ENCODE data around the gene C6orf47. TPM values are rescaled to one million over a fixed set of nuclear protein-coding genes. Genes with fewer than 3 reads are reported as not detected.

Gene C6orf47
- total and polyA plus RNA-seq, 2 donors (not counting 3 experiments of a cell fraction or from before 2014, with no cell fraction given): 5.8 to 12.8 TPM

DNA sequence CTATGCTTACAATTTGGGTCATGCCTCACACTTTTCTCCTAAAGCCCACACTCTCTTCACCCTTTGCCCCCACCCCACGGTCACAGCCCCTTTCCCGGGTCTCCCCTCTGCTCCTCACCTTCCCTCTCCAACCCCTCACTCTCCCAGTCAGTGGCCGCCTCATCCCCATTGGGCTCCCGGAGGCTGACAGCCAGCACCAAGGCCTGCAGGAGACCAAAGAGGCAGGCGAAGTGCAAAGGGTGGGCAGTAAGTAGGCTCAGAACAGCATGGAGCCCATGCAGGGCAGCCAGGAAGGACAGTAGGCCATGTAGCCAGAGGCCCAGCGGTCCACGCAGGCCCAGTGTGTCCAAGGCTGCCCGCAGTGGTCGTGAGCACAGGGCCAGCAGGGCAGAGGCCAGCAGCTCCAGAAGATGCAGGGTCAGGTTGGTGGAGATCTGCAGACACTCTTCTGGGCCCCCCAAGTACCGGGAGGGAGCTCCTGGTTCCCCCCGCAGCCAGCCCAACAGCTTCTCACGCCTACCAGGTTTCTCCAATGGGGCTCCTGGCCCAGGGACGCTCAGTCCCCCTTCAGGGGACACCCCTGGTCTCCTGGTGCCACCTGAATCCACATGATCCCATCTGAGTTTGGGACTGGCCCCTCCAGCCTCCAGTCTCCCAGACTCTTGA lies 1.5 kb downstream of the C6orf47 start:
- Histone ChIP-seq H3K4me1 (ENCODE audit: control insufficient read depth, extremely low read depth, insufficient read depth, low read length) (peaks cover 36% of the 10 kb centered on the region), H3K27ac (ENCODE audit: insufficient read depth, low read depth, low read length) (no peak overlapping the region), H2AFZ (ENCODE audit: low read depth, low read length) (no peak overlapping the region), H4K20me1 (replicated peaks; ENCODE audit: control insufficient read depth, extremely low read depth, insufficient read depth, low read length) (no peaks in the 10 kb centered on the region), H3K36me3 (ENCODE audit: control insufficient read depth in 2 of 2, extremely low read depth in 1 of 2, insufficient read depth in 2 of 2, low read length in 2 of 2) (peaks cover 3 to 4% of the 10 kb centered on the region in 2 experiments), H3K79me2 (ENCODE audit: control insufficient read depth, insufficient read depth, low read length) (peaks cover 25% of the 10 kb centered on the region), H3K27me3 (ENCODE audit: control insufficient read depth in 2 of 2, insufficient read depth in 2 of 2, low read length in 2 of 2) (no peaks in the 10 kb centered on the region), H3K9ac (replicated peaks; ENCODE audit: extremely low read depth, insufficient read depth, low read length) (no peak overlapping the region), H3K4me2 (ENCODE audit: insufficient read depth, low read length) (peak overlapping the region; percentile 67), H3K4me3 (replicated peaks in 1 of 3; ENCODE audit: insufficient read depth in 1 of 3, low read depth in 1 of 3, low read length in 3 of 3) (peak overlapping the region in 2 of 3 experiments; percentile 70 to 76), H3K9me1 (replicated peaks; ENCODE audit: control insufficient read depth, extremely low read depth, insufficient read depth, low read length) (no peaks in the 10 kb centered on the region), H3K9me3 (replicated peaks; ENCODE audit: control insufficient read depth, insufficient read depth, low read length) (no peaks in the 10 kb centered on the region)
- dilution Hi-C loops (cut with MboI; ENCODE audit: extremely low pct_ligation_motif_present, low sequenced_read_pairs): no loop called here
- ChIA-PET CTCF (no interaction called here), POLR2A (interaction anchor here (0.9 kb wide), 1 partner anchor 156 kb away, joined by 4 read pairs; the partner anchor contains the start of genes HSPA1A and HSPA1L)
- TF ChIP-seq, protein P1, sequence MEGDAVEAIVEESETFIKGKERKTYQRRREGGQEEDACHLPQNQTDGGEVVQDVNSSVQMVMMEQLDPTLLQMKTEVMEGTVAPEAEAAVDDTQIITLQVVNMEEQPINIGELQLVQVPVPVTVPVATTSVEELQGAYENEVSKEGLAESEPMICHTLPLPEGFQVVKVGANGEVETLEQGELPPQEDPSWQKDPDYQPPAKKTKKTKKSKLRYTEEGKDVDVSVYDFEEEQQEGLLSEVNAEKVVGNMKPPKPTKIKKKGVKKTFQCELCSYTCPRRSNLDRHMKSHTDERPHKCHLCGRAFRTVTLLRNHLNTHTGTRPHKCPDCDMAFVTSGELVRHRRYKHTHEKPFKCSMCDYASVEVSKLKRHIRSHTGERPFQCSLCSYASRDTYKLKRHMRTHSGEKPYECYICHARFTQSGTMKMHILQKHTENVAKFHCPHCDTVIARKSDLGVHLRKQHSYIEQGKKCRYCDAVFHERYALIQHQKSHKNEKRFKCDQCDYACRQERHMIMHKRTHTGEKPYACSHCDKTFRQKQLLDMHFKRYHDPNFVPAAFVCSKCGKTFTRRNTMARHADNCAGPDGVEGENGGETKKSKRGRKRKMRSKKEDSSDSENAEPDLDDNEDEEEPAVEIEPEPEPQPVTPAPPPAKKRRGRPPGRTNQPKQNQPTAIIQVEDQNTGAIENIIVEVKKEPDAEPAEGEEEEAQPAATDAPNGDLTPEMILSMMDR (IDR thresholded peaks at IDR 0.05; ENCODE audit: extremely low read depth in 1 of 2, insufficient read depth in 1 of 2, low read depth in 1 of 2, low read length in 2 of 2): no peak
- TF ChIP-seq FOS (IDR thresholded peaks at IDR 0.05; ENCODE audit: borderline replicate concordance, insufficient read depth, low read length) (no peak), MYC (IDR thresholded peaks at IDR 0.05; ENCODE audit: low read depth, low read length) (no peak), POLR2A (IDR thresholded peaks at IDR 0.05; ENCODE audit: low read depth, low read length) (no peak), GATA2 (IDR thresholded peaks at IDR 0.05; ENCODE audit: insufficient read depth, insufficient read length, low read depth, low read length) (no peak), JUN (IDR thresholded peaks at IDR 0.05; ENCODE audit: borderline replicate concordance, insufficient read depth, insufficient read length, low read depth) (no peak), POLR2AphosphoS5 (IDR thresholded peaks at IDR 0.05; ENCODE audit: insufficient read depth, low read depth, low read length) (no peak), EZH2 (IDR thresholded peaks at IDR 0.05; ENCODE audit: borderline replicate concordance, low read depth, low read length, severe bottlenecking) (no peak)
- TF ChIP-seq, protein P2, sequence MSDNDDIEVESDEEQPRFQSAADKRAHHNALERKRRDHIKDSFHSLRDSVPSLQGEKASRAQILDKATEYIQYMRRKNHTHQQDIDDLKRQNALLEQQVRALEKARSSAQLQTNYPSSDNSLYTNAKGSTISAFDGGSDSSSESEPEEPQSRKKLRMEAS (IDR thresholded peaks at IDR 0.05; ENCODE audit: insufficient read depth, insufficient read length): no peak
- DNase-seq (ENCODE audit: low read depth, low spot score) (no peak), FAIRE-seq (no peak)
- no TSS peak for BruUV-seq (replicated peaks)
- intact Hi-C loops (cut with micrococcal nuclease): no loop called here

Data from endothelial cell of umbilical vein (primary cell).